Skeletal muscle satellite cell (primary cell): ENCODE results near the gene TGFB1. TPM values are rescaled to one million over a fixed set of nuclear protein-coding genes. Genes with fewer than 3 reads are reported as not detected.
"Not testable (repeated sequence)": the region's sequence is repeated elsewhere in the genome, so short reads cannot be mapped to it uniquely, and the experiment has no call there.

Experiments
- H3K27me3 ChIP-seq: 2 replicates; pipeline ENCODE4 v1.7.0; 2013; ENCODE audit warnings: low read length; ENCODE audit not compliant: control insufficient read depth, insufficient read depth
- H3K36me3 ChIP-seq: 2 replicates; pipeline ENCODE4 v1.7.0; 2013; ENCODE audit warnings: mild to moderate bottlenecking, control low read depth, low read length; ENCODE audit not compliant: insufficient read depth
- H3K4me1 ChIP-seq: 2 replicates; pipeline ENCODE4 v1.7.0; 2013; ENCODE audit warnings: low read length; ENCODE audit not compliant: control insufficient read depth, insufficient read depth
- H3K4me2 ChIP-seq: 2 replicates; pipeline ENCODE4 v1.7.0; 2013; ENCODE audit warnings: mild to moderate bottlenecking, low read length
- H3K4me3 ChIP-seq: 2 replicates; pipeline ENCODE4 v1.7.0; 2013; ENCODE audit warnings: low read length
- H3K9ac ChIP-seq: 2 replicates; pipeline ENCODE4 v1.7.0; 2013; ENCODE audit warnings: mild to moderate bottlenecking, low read depth, low read length, moderate library complexity
- H3K9me3 ChIP-seq: replicated peaks from 2 replicates; pipeline ENCODE4 v1.7.0; 2013; ENCODE audit warnings: mild to moderate bottlenecking, control low read depth, low read length
- small RNA-seq: library from RNA; depleted of rRNA; stranded (forward); fragments of <200 nt; gene quantifications from one replicate; pipeline ENCODE3, GENCODE V24; 2012

The TGFB1 gene

DNA sequence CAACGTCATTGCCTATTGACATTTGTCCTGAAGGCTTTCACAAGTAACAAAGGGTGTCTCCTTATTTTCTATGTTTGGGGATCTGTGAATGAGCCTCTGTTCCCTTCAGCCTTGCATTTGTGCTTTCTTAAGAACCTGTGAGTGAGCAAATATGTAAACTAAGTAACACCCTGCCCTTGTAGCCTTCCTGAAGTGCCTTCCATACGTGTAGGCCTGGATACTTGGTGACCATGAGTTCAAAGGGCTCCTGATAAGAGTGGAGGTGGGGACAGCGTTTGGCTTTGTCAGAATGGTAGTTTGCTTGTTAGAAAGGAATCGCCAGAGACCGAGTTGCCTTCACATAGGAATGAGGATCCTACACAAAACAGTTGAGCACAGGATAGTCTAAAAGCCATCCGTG lies 58.2 kb downstream of the TGFB1 start:
- no peaks in the 10 kb centered on the region for H3K9me3 ChIP-seq
- H3K4me2 ChIP-seq, result no peak overlapping the region
- no peak overlapping the region for H3K4me3 ChIP-seq
- peaks cover 34% of the 10 kb centered on the region for H3K4me1 ChIP-seq
- no peaks in the 10 kb centered on the region for H3K27me3 ChIP-seq
- H3K9ac ChIP-seq, result no peak overlapping the region
- H3K36me3 ChIP-seq, result peaks cover 95% of the 10 kb centered on the region

DNA sequence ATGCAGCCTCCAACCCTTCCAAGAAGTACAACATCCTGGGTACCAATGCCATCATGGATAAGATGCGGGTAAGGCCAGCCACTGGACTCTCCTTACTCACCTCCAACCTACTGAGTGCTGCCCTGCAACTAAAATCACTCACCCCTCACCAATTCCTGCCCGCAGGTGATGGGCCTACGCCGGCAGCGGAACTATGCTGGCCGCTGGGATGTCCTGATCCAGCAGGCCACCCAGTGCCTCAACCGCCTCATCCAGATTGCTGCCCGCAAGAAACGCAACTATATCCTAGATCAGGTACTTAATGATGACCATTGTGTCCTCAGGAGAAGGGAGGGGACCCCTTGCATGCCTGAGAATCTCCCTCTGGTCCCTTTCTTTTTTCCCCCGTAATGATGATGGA lies 59.3 kb downstream of the TGFB1 start:
- Histone ChIP-seq H3K27me3 (no peaks in the 10 kb centered on the region), H3K9me3 (no peaks in the 10 kb centered on the region), H3K4me1 (peaks cover 26% of the 10 kb centered on the region), H3K4me3 (no peak overlapping the region), H3K9ac (no peak overlapping the region), H3K36me3 (peaks cover 97% of the 10 kb centered on the region), H3K4me2 (no peak overlapping the region)

DNA sequence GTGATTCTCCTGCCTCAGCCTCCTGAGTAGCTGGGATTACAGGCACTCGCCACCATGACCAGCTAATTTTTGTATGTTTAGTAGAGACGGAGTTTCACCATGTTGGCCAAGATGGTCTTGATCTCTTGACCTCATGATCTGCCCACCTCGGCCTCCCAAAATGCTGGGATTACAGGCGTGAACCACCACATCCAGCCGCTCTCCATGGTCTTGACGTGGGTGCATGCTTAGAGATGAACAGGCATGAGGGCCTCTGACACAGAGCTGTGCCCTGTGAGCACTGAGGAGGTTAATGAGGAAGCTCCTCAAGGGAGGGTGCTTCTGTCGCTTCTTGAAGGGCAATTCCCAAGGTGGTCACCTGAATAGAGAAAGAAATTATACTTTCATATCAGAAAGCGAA lies 63.9 kb downstream of the TGFB1 start:
- H3K4me1 ChIP-seq, H3K4me2 ChIP-seq, H3K9ac ChIP-seq, H3K9me3 ChIP-seq, H3K27me3 ChIP-seq, H3K4me3 ChIP-seq: not testable (repeated sequence)
- H3K36me3 ChIP-seq, result peaks cover 85% of the 10 kb centered on the region

DNA sequence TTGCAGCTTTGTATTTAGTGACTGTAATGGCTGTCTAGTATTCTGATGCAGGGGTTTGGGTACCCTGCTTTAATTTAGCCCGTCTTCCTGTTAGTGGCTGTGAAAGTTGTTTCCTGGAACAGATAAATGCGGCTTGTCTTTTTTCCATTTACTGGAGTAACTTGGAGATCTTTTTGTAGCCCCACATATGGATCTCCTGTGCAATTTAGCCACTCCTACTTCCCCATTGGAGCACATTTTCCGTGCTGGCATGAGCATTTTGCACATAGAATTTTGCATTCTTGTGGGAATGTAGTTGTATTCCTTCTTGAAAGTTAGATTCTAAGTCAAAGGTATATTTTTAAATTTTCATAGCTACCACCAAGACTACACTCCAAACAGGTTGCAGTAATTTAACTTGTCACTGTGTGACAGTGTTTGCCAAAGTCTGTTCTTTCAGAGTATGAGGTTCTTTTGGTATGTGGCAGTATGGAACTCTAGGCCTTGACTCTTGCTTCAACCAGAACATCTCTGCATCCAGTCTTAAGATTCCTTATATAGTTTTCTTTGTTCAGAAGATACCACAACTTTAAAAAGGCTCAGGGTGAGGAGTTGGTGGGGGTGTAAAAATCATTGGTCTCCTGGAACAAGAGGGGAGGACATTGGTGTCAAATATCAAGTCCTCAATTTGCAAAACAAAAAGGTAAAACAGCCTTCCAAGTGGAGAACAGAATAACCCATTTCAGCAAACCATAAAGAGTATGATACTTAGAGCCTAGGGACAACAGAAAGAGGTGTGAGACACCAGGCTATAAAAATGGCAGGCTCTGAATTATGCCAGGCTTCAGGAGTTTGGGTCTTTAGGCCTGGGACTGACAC lies 64.8 kb downstream of the TGFB1 start:
- Histone ChIP-seq H3K36me3 (peaks cover 82% of the 10 kb centered on the region), H3K27me3 (no peaks in the 10 kb centered on the region)

More for the DNA sequence above, 64.8 kb downstream of the TGFB1 start:
- no peaks in the 10 kb centered on the region for H3K4me1 ChIP-seq
- no peaks in the 10 kb centered on the region for H3K9me3 ChIP-seq
- H3K4me3 ChIP-seq, result no peak overlapping the region
- H3K4me2 ChIP-seq, result no peak overlapping the region
- no peak overlapping the region for H3K9ac ChIP-seq

Small RNA genes within 50 kb of the gene (small RNA-seq; reads per million reads assigned to genes)
- gene RN7SL34P, result not detected
